ENCODE results near the gene KRTAP9-8. TPM values are rescaled to one million over a fixed set of nuclear protein-coding genes. Genes with fewer than 3 reads are reported as not detected.
A peak's percentile ranks its signal among the peaks of the same experiment; 100 is the strongest.
"Not testable (repeated sequence)": the region's sequence is repeated elsewhere in the genome, so short reads cannot be mapped to it uniquely, and the experiment has no call there.

Gene KRTAP9-8
- not detected in 2 replicates for total RNA-seq

- DNase-seq (ENCODE audit: low read depth); H3K4me3 ChIP-seq (ENCODE audit: low read depth, low read length): not testable (repeated sequence)
Observed at GRCh38 chr17:41237949-41238437, at the start of gene KRTAP9-8. TSS of gene KRTAP9-8 (plus strand) at chr17:41237999. CDS start at chr17:41238052, 53 bp downstream.

- not testable (repeated sequence) for DNase-seq (ENCODE audit: low read depth); H3K4me3 ChIP-seq (ENCODE audit: low read depth, low read length)
Observed at GRCh38 chr17:41189837-41190318, 47.9 kb upstream of the KRTAP9-8 start, which contains the start of gene KRTAP9-1. TSS of gene KRTAP9-1 (plus strand) at chr17:41189887. CDS start at chr17:41189887, 0 bp downstream.

GRCh38 chr17:41190328-41190727 is 47.5 kb upstream of the KRTAP9-8 start:
- no peak overlapping the region for H3K4me3 ChIP-seq (ENCODE audit: low read depth, low read length)
- TF ChIP-seq CTCF (conservative IDR thresholded peaks at IDR 0.05; ENCODE audit: low read depth, low read length) = no peak
- no peak for DNase-seq (ENCODE audit: low read depth)

GRCh38 chr17:41196068-41196467 is 41.7 kb upstream of the KRTAP9-8 start:
- no peak for TF ChIP-seq CTCF (conservative IDR thresholded peaks at IDR 0.05; ENCODE audit: low read depth, low read length)
- H3K4me3 ChIP-seq (ENCODE audit: low read depth, low read length) = no peak overlapping the region
- no peak for DNase-seq (ENCODE audit: low read depth)

- DNase-seq (ENCODE audit: low read depth) = no peak
- TF ChIP-seq CTCF (conservative IDR thresholded peaks at IDR 0.05; ENCODE audit: low read depth, low read length) = no peak
- no peak overlapping the region for H3K4me3 ChIP-seq (ENCODE audit: low read depth, low read length)
Observed at GRCh38 chr17:41199421-41200078, 38.2 kb upstream of the KRTAP9-8 start.

GRCh38 chr17:41211845-41212466 is 25.8 kb upstream of the KRTAP9-8 start:
- peak; percentile 15 for DNase-seq (ENCODE audit: low read depth)
- TF ChIP-seq CTCF (conservative IDR thresholded peaks at IDR 0.05; ENCODE audit: low read depth, low read length) = no peak
- no peak overlapping the region for H3K4me3 ChIP-seq (ENCODE audit: low read depth, low read length)

- TF ChIP-seq CTCF (conservative IDR thresholded peaks at IDR 0.05; ENCODE audit: low read depth, low read length) = no peak
- no peak for DNase-seq (ENCODE audit: low read depth)
Observed at GRCh38 chr17:41212524-41213169, 25.2 kb upstream of the KRTAP9-8 start.

More at GRCh38 chr17:41212524-41213169, 25.2 kb upstream of the KRTAP9-8 start:
- H3K4me3 ChIP-seq (ENCODE audit: low read depth, low read length) = no peak overlapping the region
